Stimulated activated CD4-positive, alpha-beta T cell treated with anti-CD3 and anti-CD28 coated beads, Interleukin-2, amount 100 ng/mL, for 24 hours (primary cell): ENCODE data around the gene KRABD2.
"Not testable (repeated sequence)": the region's sequence is repeated elsewhere in the genome, so short reads cannot be mapped to it uniquely, and the experiment has no call there.

Experiments
- DNase-seq, 2 donors: peaks; one replicate each; pipeline ENCODE4 v3.0.0-alpha.2; 2020

Gene KRABD2

GRCh38 chr17:8357910-8358309 lies 18.6 kb downstream of the KRABD2 start:
- DNase-seq, result no peak

GRCh38 chr17:8354236-8354635 lies 22.3 kb downstream of the KRABD2 start:
- no peak for DNase-seq

DNA sequence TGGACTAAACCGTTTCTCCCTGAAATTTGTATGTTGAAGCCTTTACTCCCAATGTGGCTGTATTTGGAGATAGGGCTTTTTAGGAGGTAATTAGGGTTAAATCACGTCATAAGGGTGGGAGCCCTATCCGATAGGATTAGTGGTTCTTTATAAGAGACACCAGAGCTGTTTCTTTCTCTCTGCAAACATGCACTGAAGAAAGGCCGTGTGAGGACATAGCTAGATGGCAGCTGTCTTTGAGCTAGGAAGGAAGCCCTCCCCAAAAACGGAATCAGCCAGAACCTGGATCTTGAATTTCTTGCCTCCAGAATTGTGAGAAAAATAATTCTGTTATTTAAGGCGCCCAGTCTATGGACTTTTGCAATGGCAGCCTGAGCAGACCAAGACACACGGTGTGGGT lies 22.8 kb downstream of the KRABD2 start:
- DNase-seq, result no peak

GRCh38 chr17:8350339-8350738 lies 26.2 kb downstream of the KRABD2 start:
- no peak for DNase-seq

GRCh38 chr17:8347001-8347400 lies 29.5 kb downstream of the KRABD2 start:
- not testable (repeated sequence) for DNase-seq

- DNase-seq, result no peak
These were observed 30.4 kb downstream of the KRABD2 start for GRCh38 chr17:8345951-8346665.

- no peak for DNase-seq
These were observed 31.3 kb downstream of the KRABD2 start for GRCh38 chr17:8345052-8345690.

GRCh38 chr17:8341456-8341855 lies 35.0 kb downstream of the KRABD2 start:
- DNase-seq, result no peak

GRCh38 chr17:8339540-8339939 lies 37.0 kb downstream of the KRABD2 start, which contains the start of gene ODF4:
TSS of gene ODF4 (plus strand) at chr17:8339840. CDS start at chr17:8340052, 212 bp downstream.
- no peak for DNase-seq

DNA sequence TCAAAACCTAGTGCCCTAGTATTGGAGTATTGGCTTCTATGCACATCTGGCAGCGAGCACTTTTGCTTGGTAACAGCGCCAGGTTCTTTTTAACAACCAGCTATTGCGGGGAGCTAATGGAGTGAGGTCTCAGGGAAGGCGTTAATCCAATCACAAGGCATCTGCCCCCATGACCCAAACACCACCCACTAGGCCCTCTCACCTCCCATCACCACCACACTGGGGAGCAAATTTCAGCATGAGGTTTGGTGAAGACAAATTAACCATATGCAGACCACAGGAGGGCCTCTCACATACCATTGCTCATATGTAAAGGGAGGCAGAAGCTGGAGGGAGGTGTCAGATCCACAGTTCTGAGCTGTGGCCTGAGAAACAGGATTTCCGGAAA lies 37.8 kb downstream of the KRABD2 start:
- no peak for DNase-seq

DNA sequence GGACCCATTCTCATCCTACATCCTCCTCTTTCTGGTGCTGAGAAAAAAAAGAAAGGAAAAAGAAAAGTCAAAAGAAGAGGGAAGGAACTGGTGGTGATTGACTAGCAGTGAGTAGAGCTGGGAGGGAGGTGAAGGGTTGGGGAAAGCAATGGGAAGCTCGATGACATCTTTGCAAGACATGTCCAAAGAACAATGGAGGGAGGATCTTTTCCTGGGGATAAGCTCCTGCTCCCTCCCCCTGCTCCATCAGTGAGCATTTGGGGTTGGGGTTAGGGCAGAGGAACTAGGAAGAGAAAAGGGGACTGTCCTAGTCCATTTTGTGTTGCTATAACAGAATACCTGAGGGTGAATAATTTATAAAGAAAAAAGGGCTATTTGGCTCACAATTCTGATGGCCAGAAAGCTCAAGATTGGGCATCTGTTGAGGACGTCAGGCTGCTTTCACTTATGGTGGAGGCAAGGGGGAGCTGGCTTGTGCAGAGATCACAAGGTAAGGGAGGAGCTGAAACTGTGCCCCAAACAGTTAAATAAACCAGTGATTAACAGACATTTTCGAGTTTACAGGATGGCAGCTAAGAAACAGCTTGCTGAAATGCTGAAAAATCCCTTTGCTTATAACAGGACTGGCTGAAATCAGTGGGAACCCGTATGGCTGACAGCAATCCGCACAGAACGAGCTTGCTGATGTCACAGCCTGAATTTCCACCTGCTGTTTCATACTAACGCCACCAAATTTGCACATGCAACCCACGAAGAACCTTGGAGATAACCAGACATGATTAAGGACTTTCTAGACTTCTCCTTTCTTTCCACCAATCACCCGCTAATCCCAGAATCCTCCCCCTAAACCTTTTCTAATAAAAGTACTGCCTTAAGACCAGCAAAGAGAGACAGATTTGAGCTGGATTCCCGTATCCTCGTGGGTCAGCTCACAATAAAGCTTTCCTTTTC lies 38.4 kb downstream of the KRABD2 start:
- no peak for DNase-seq

- DNase-seq, result no peak
These were observed 43.2 kb downstream of the KRABD2 start for GRCh38 chr17:8333281-8333680.

- DNase-seq, result no peak
These were observed 43.8 kb downstream of the KRABD2 start for GRCh38 chr17:8332688-8333087.

DNA sequence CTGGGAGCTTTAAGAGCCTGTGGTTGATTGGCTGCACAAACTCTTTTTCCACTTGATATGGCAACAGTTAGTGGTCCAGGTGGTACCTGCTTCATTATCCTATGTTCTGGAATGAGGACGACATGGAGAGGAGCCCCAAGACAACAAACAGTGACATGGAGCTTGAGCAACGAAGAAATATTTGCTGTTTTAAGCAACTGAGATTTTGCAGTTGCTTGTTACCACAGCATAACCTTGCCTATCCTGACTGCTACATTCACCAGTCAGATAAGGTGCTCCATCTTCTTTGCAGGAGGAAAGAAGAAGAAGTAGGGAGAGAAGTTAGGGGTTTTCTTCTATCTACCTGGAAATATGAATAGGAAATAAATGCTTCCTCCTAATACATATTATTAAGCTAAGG lies 44.4 kb downstream of the KRABD2 start:
- no peak for DNase-seq

GRCh38 chr17:8327303-8327649 lies 49.2 kb downstream of the KRABD2 start:
- DNase-seq, result no peak
